ENCODE measurements around the gene ACTL8. TPM values are rescaled to one million over a fixed set of nuclear protein-coding genes. Genes with fewer than 3 reads are reported as not detected.

Gene ACTL8
- total and polyA plus RNA-seq, 2 of the 4 experiments (the other 2 are of a cell fraction), result under 0.01 to 0.07 TPM

DNA sequence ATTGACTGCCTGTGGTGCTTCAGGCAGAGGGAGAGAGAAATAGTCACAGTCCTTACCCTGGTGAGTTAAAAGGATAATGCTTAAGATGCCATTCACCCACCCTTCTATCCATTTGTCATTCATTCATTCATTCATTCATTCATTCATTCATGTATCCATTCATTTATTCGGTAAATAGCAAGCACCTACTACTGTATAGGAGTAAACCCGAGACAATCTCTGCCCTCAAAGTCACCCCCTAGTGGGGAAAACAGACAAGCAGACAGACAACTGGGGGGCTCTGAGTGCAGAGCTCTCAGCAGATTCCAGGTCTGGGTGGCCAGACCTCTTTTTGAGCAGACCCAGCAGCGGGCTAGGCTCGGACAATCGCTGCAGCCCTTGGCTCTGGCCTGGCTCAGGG is 14.1 kb upstream of the ACTL8 start:
- H3K36me3 ChIP-seq (ENCODE audit: control insufficient read depth, insufficient read depth, low read length), result no peaks in the 10 kb centered on the region
- no peak overlapping the region for H3K56ac ChIP-seq (ENCODE audit: extremely low read depth, insufficient read depth, low read length)
- no peak overlapping the region for H4K5ac ChIP-seq (ENCODE audit: low read depth, low read length)
- no peak overlapping the region for H3K18ac ChIP-seq (ENCODE audit: low read depth, low read length)
- DNase-seq (no peak), ATAC-seq (ENCODE audit: low read depth) (no peak)
- no peak overlapping the region for H3K9ac ChIP-seq (ENCODE audit: low read depth, low read length)
- no CpG with 5 or more reads among the region's 5 CpGs for WGBS, 2 experiments (ENCODE audit: extremely low coverage in 2 of 2, insufficient read length in 1 of 2)
- TF ChIP-seq MXI1 (IDR thresholded peaks at IDR 0.05; ENCODE audit: borderline replicate concordance, low read depth, low read length), result no peak
- H2BK15ac ChIP-seq (ENCODE audit: low read depth, low read length), result no peak overlapping the region
- H4K8ac ChIP-seq (ENCODE audit: low read depth in 2 of 2, low read length in 2 of 2), result no peak overlapping the region
- intact Hi-C loops (cut with micrococcal nuclease) (no loop called here), dilution Hi-C loops (cut with HindIII; ENCODE audit: low sequenced_read_pairs, unreplicated experiment) (no loop called here), in situ Hi-C loops (cut with MboI; ENCODE audit: low sequenced_read_pairs) (no loop called here)
- no peak overlapping the region for H3K4me3 ChIP-seq (ENCODE audit: insufficient read depth, low read depth, low read length)
- ChIA-PET CTCF (no interaction called here), POLR2A (ENCODE audit: unreplicated experiment) (no interaction called here)
- no peak overlapping the region for H3K14ac ChIP-seq (replicated peaks; ENCODE audit: low read depth, low read length)
- no peak overlapping the region for H4K91ac ChIP-seq (ENCODE audit: insufficient read depth, low read depth, low read length)
- H4K20me1 ChIP-seq (ENCODE audit: insufficient read depth, low read length), result no peaks in the 10 kb centered on the region
- no peak overlapping the region for H2AK5ac ChIP-seq (ENCODE audit: low read depth, low read length)
- no peaks in the 10 kb centered on the region for H3K9me3 ChIP-seq (ENCODE audit: control insufficient read depth, insufficient read depth, low read length)
- no peak overlapping the region for H2BK20ac ChIP-seq (ENCODE audit: low read depth, low read length)
- no peak overlapping the region for H3K27ac ChIP-seq (ENCODE audit: insufficient read depth, low read length)
- peaks cover 31% of the 10 kb centered on the region for H3K27me3 ChIP-seq (ENCODE audit: control insufficient read depth, insufficient read depth, low read length)
- H3K4ac ChIP-seq (ENCODE audit: low read depth, low read length), result no peak overlapping the region
- H3K4me2 ChIP-seq (ENCODE audit: low read depth, low read length), result no peak overlapping the region
- H2AK9ac ChIP-seq (replicated peaks; ENCODE audit: low read depth, low read length, poor library complexity), result no peak overlapping the region
- H2BK5ac ChIP-seq (ENCODE audit: low read depth, low read length, poor library complexity, severe bottlenecking), result no peak overlapping the region
- H2BK120ac ChIP-seq (ENCODE audit: low read depth, low read length), result no peak overlapping the region
- H3K79me1 ChIP-seq (ENCODE audit: low read depth in 1 of 2, low read length in 2 of 2), result no peaks in the 10 kb centered on the region
- H2AFZ ChIP-seq (replicated peaks; ENCODE audit: low read length, poor library complexity), result no peak overlapping the region
- no peaks in the 10 kb centered on the region for H3K9me1 ChIP-seq (ENCODE audit: insufficient read depth, low read length)
- no peaks in the 10 kb centered on the region for H3K4me1 ChIP-seq (ENCODE audit: control insufficient read depth, insufficient read depth, low read length)
- BruUV-seq (replicated peaks), result no TSS peak
- H3K23ac ChIP-seq (ENCODE audit: low read depth, low read length), result no peak overlapping the region

Measured in IMR-90 (cell line).